ENCODE data around the gene RCSD1.
A peak's percentile ranks its signal among the peaks of the same experiment; 100 is the strongest.

RCSD1 gene

DNA sequence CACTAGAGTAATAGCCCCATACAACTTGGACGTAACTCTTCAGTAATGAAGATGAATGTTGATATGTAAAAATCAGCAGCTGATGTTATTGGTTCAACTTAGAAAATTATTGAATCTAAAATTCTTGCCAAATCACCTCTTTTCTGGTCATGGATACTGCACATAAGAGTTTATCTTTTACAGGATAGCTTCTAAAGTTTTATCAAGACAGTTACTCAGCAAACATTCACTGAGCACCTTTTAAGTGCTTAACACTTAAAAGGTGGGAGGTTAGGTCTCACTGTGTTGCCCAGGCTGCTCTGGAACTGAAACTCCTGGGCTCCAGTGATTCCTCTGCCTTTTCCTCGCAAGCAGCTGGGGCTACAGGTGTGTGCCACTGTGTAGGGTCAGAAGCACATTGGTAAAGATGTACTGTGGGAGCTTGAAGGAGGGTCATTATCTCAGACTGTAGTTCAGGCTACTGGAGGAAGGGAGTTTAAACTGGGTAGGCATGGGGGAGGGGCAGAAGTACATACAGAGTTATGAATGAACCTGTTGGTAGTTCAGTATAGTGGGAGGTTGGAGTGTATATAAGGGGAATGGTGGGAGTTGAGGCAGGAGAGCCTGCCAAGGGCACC lies 93.8 kb downstream of the RCSD1 start:
- TF ChIP-seq, protein P1, sequence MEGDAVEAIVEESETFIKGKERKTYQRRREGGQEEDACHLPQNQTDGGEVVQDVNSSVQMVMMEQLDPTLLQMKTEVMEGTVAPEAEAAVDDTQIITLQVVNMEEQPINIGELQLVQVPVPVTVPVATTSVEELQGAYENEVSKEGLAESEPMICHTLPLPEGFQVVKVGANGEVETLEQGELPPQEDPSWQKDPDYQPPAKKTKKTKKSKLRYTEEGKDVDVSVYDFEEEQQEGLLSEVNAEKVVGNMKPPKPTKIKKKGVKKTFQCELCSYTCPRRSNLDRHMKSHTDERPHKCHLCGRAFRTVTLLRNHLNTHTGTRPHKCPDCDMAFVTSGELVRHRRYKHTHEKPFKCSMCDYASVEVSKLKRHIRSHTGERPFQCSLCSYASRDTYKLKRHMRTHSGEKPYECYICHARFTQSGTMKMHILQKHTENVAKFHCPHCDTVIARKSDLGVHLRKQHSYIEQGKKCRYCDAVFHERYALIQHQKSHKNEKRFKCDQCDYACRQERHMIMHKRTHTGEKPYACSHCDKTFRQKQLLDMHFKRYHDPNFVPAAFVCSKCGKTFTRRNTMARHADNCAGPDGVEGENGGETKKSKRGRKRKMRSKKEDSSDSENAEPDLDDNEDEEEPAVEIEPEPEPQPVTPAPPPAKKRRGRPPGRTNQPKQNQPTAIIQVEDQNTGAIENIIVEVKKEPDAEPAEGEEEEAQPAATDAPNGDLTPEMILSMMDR (conservative IDR thresholded peaks at IDR 0.05; ENCODE audit: low read depth, low read length): no peak
- H3K4me3 ChIP-seq (ENCODE audit: low read depth, low read length): peak overlapping the region; percentile 81
- DNase-seq (ENCODE audit: low read depth): no peak

DNA sequence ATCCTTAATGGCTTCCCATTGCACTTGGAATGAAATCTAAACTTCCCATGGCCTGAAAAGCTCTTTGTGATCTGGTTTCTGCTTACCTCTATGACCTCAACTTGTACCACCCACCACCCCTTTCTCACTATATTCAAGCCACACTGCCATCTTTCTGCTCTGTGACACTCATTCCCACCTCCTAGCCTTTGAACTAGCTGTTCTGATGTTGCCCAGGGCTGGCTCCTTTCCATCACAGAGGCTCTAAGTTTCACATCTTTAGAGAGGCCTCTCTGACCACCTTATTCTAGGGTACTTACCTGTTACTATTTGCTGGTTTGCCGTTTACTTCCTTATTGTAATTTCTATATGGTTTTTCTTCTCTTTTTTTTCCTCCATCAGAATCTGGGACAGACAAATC lies 96.0 kb downstream of the RCSD1 start:
- H3K4me3 ChIP-seq (ENCODE audit: low read depth, low read length): no peak overlapping the region
- no peak for DNase-seq (ENCODE audit: low read depth)
- TF ChIP-seq, protein P1 (conservative IDR thresholded peaks at IDR 0.05; ENCODE audit: low read depth, low read length): no peak

DNA sequence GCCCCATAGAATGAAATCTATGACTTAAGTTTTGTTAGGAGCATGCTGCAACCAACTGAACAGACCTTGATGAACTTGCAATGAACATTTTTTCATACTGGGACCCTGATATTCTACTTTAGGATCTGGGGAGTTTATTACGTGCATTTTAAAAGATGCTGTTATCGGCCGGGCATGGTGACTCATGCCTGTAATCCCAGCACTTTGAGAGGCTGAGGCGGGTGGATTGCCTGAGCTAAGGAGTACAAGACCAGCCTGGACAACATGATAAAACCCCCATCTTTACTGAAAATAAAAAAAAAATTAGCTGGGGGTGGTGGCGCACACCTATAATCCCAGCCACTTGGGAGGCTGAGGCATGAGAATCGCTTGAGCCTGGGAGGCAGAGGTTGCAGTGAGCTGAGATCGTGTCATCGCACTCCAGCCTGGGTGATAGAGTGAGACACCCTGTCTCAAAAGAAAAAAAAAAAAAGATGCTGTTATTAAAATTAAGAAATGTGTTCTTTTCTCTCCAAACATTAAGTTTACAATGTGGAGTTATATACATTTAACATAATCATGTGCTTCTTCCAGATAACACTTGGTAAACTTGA lies 98.9 kb downstream of the RCSD1 start:
- no peak overlapping the region for H3K4me3 ChIP-seq (ENCODE audit: low read depth, low read length)
- TF ChIP-seq, protein P1 (conservative IDR thresholded peaks at IDR 0.05; ENCODE audit: low read depth, low read length): no peak
- no peak for DNase-seq (ENCODE audit: low read depth)

DNA sequence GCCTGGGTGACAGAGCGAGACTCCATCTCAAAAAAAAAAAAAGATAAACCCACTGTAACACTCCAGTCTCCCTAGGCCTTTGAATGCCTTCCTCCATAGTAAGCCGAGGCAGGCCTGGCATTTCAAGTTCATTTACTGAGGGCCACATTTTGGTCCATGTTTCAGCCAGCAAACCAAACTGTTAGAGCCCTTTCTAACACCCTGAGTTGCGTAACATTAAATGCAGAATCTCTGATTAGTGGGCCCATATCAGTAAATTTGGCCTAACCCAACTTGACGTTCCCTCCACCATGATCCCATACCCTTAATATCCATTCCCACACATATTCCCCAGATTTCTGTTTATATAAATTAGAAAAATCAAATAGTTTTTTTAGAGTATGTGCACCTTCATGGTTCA lies 104.2 kb downstream of the RCSD1 start:
- TF ChIP-seq, protein P1 (conservative IDR thresholded peaks at IDR 0.05; ENCODE audit: low read depth, low read length): no peak
- H3K4me3 ChIP-seq (ENCODE audit: low read depth, low read length): no peak overlapping the region
- DNase-seq (ENCODE audit: low read depth): no peak

DNA sequence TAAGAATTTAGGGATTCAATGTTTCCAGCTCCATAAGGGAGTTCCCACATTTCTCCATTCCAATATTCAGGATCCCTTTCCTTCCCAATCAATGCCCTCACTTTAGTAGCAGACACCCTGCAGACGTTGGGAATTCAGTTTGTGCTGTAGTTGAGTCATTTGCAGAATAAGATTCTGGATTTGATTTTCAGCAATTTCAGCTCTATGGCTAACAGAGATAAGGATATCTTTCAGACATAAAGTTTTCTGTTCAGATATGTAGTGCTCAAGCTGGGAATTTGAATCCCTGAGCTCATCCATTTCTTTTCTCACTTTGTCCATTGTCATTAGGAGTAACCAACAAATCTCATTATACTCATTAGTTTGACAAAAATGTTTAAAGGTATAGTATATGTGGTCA lies 104.8 kb downstream of the RCSD1 start:
- no peak overlapping the region for H3K4me3 ChIP-seq (ENCODE audit: low read depth, low read length)
- TF ChIP-seq, protein P1 (conservative IDR thresholded peaks at IDR 0.05; ENCODE audit: low read depth, low read length): no peak
- no peak for DNase-seq (ENCODE audit: low read depth)

DNA sequence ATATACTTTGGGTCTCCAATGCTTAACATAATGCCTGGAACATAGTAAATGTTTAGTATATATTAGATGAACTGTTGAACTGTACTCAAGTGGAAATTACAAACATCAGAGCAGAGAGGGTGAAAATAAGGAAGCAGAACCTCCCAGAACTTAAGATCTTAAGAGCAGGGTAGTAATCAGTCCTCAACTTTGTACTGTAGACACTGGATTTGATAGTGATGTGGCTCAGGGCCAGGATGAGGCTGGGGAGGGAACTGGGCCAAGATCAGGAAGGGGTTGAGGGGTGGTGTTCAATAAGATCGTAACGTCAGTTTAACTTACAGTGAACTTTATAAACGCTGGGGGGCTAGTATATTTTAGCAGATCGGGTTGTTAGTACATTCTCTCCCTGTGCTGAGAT lies 107.1 kb downstream of the RCSD1 start:
- no peak for DNase-seq (ENCODE audit: low read depth)
- TF ChIP-seq, protein P1 (conservative IDR thresholded peaks at IDR 0.05; ENCODE audit: low read depth, low read length): no peak
- H3K4me3 ChIP-seq (ENCODE audit: low read depth, low read length): no peak overlapping the region

DNA sequence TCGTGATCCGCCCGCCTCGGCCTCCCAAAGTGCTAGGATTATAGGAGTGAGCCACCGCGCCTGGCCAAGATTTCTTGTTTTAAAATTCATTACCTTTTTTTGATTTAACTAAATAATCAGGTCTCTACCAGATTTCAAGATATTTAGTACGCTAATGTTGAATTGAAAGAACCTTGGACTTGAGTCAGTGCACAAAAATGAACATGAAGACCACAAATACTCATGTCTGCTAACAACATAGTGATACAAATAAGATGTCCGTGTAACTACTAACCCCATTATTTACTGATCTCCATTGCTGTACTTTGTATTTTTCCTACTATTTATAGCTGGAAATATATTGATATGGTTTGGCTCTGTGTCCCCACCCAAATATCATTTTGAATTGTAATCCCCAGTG lies 108.1 kb downstream of the RCSD1 start:
- H3K4me3 ChIP-seq (ENCODE audit: low read depth, low read length): no peak overlapping the region
- no peak for DNase-seq (ENCODE audit: low read depth)
- TF ChIP-seq, protein P1 (conservative IDR thresholded peaks at IDR 0.05; ENCODE audit: low read depth, low read length): no peak
